ENCODE results near the gene SLC29A1.

DNA sequence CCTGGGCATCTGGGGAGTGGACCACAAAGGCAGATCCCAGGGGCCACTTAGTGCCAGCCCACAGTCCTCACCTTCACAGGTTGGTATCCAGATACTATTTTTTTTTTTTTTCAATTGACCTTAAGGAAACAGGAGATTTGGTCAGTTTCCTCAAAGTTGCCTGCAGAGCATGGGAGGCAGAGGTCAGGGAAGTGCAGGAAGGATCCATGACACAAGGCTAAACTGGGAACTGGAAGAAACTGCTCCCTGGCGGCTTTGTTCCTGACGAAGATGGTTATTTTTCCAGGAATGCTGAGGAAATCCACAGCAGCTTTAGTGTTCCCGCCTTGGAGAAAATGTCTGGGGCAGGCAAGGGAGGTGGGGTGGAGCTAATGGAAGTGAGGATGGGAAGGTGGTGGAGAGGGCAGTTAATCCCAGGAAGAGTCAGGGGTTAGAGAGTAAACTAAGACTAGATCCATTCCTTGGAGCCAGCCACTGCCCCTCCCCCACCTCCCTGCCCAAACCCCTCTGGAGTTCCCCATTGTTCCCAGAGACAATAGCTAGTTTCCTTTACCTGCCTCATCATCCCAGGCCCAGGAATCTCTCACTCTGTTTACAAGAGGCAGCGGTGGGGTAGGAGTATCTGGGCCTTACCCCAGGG, 20.9 kb upstream of the SLC29A1 start:
- TF ChIP-seq, protein P1, sequence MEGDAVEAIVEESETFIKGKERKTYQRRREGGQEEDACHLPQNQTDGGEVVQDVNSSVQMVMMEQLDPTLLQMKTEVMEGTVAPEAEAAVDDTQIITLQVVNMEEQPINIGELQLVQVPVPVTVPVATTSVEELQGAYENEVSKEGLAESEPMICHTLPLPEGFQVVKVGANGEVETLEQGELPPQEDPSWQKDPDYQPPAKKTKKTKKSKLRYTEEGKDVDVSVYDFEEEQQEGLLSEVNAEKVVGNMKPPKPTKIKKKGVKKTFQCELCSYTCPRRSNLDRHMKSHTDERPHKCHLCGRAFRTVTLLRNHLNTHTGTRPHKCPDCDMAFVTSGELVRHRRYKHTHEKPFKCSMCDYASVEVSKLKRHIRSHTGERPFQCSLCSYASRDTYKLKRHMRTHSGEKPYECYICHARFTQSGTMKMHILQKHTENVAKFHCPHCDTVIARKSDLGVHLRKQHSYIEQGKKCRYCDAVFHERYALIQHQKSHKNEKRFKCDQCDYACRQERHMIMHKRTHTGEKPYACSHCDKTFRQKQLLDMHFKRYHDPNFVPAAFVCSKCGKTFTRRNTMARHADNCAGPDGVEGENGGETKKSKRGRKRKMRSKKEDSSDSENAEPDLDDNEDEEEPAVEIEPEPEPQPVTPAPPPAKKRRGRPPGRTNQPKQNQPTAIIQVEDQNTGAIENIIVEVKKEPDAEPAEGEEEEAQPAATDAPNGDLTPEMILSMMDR (IDR thresholded peaks at IDR 0.05; ENCODE audit: poor library complexity) = no peak
- no peak for TF ChIP-seq EZH2 (IDR thresholded peaks at IDR 0.05; ENCODE audit: borderline replicate concordance)
